Measurements from ENCODE around the gene TBL3.

TBL3 gene

GRCh38 chr16:1983544-1984346 is 11.9 kb downstream of the TBL3 start, which contains the start of gene GFER (continued):
- no peak for TF ChIP-seq ZNF10 (tag by site-specific recombination; IDR thresholded peaks at IDR 0.05)
- peak; percentile 99 for TF ChIP-seq MYNN (tag by site-specific recombination; IDR thresholded peaks at IDR 0.05; ENCODE audit: borderline replicate concordance)
- TF ChIP-seq ZNF239 (tag by site-specific recombination; IDR thresholded peaks at IDR 0.05) = no peak
- no peak for TF ChIP-seq ZNF280C (tag by site-specific recombination; IDR thresholded peaks at IDR 0.05)
- TF ChIP-seq WT1 (tag by site-specific recombination; IDR thresholded peaks at IDR 0.05) = no peak; the same call in 1 of the 2 replicates
- TF ChIP-seq INSM2 (tag by site-specific recombination; IDR thresholded peaks at IDR 0.05) = no peak; the same call in 1 of the 2 replicates
- TF ChIP-seq GLIS2 (tag by site-specific recombination; IDR thresholded peaks at IDR 0.05) = peak; percentile 86
- peak; percentile 87 for TF ChIP-seq ZNF76 (tag by site-specific recombination; IDR thresholded peaks at IDR 0.05; ENCODE audit: borderline replicate concordance, low read depth)
- no peak; the same call in 1 of the 2 replicates for TF ChIP-seq TRIM28 (IDR thresholded peaks at IDR 0.05; ENCODE audit: borderline replicate concordance, low read length)
- TF ChIP-seq ZBTB26 (tag by site-specific recombination; optimal IDR thresholded peaks at IDR 0.05) = peak; percentile 98
- no peak for TF ChIP-seq ZNF280D (tag by site-specific recombination; IDR thresholded peaks at IDR 0.05)
- TF ChIP-seq ZNF530 (tag by site-specific recombination; IDR thresholded peaks at IDR 0.05; ENCODE audit: low read depth) = no peak
- TF ChIP-seq ZNF830 (tag by site-specific recombination; IDR thresholded peaks at IDR 0.05; ENCODE audit: low read depth) = no peak
- no peak for TF ChIP-seq ZNF292 (tag by site-specific recombination; IDR thresholded peaks at IDR 0.05; ENCODE audit: borderline replicate concordance, low read depth)
- TF ChIP-seq, protein P1, sequence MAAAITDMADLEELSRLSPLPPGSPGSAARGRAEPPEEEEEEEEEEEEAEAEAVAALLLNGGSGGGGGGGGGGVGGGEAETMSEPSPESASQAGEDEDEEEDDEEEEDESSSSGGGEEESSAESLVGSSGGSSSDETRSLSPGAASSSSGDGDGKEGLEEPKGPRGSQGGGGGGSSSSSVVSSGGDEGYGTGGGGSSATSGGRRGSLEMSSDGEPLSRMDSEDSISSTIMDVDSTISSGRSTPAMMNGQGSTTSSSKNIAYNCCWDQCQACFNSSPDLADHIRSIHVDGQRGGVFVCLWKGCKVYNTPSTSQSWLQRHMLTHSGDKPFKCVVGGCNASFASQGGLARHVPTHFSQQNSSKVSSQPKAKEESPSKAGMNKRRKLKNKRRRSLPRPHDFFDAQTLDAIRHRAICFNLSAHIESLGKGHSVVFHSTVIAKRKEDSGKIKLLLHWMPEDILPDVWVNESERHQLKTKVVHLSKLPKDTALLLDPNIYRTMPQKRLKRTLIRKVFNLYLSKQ (tag by site-specific recombination; IDR thresholded peaks at IDR 0.05; ENCODE audit: borderline replicate concordance) = no peak
- no peak for TF ChIP-seq ZNF560 (tag by site-specific recombination; IDR thresholded peaks at IDR 0.05; ENCODE audit: borderline replicate concordance)
- TF ChIP-seq ZNF423 (tag by site-specific recombination; IDR thresholded peaks at IDR 0.05) = no peak
- TF ChIP-seq ZNF223 (tag by site-specific recombination; IDR thresholded peaks at IDR 0.05) = no peak
- 0 out of 2 replicates have a peak, but pooled peaks have one; percentile 41 for TF ChIP-seq ZNF792 (tag by site-specific recombination; IDR thresholded peaks at IDR 0.05)
- no peak for TF ChIP-seq ZNF488 (tag by site-specific recombination; IDR thresholded peaks at IDR 0.05)
- TF ChIP-seq, protein P2, sequence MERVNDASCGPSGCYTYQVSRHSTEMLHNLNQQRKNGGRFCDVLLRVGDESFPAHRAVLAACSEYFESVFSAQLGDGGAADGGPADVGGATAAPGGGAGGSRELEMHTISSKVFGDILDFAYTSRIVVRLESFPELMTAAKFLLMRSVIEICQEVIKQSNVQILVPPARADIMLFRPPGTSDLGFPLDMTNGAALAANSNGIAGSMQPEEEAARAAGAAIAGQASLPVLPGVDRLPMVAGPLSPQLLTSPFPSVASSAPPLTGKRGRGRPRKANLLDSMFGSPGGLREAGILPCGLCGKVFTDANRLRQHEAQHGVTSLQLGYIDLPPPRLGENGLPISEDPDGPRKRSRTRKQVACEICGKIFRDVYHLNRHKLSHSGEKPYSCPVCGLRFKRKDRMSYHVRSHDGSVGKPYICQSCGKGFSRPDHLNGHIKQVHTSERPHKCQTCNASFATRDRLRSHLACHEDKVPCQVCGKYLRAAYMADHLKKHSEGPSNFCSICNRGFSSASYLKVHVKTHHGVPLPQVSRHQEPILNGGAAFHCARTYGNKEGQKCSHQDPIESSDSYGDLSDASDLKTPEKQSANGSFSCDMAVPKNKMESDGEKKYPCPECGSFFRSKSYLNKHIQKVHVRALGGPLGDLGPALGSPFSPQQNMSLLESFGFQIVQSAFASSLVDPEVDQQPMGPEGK (tag by site-specific recombination; IDR thresholded peaks at IDR 0.05) = peak; percentile 93
- TF ChIP-seq ZNF701 (tag by site-specific recombination; IDR thresholded peaks at IDR 0.05) = no peak
- peak; percentile 68; the same call in 1 of the 2 replicates for TF ChIP-seq KLF8 (tag by site-specific recombination; IDR thresholded peaks at IDR 0.05)
- TF ChIP-seq ZNF140 (tag by site-specific recombination; IDR thresholded peaks at IDR 0.05) = no peak
- TF ChIP-seq ZFP3 (tag by site-specific recombination; IDR thresholded peaks at IDR 0.05; ENCODE audit: low read depth) = no peak
- no peak for TF ChIP-seq ZNF366 (tag by site-specific recombination; conservative IDR thresholded peaks at IDR 0.05)
- TF ChIP-seq ZFHX2 (tag by site-specific recombination; conservative IDR thresholded peaks at IDR 0.05) = no peak

All from HEK293 (cell line).